B cell (primary cell): ENCODE results near the gene GOLIM4.

Experiments
- CTCF ChIP-seq: fragments of 200-600 bp; IDR thresholded peaks from one replicate; pipeline ENCODE4 v1.8.0; 2022; ENCODE audit warnings: antibody characterized with exemption, mild to moderate bottlenecking
- EZH2 ChIP-seq: IDR thresholded peaks from 2 replicates; pipeline ENCODE4 v1.6.1; 2012; ENCODE audit warnings: borderline replicate concordance, low read depth, mild to moderate bottlenecking, moderate library complexity, low read length; ENCODE audit not compliant: insufficient read depth, poor library complexity, severe bottlenecking

DNA sequence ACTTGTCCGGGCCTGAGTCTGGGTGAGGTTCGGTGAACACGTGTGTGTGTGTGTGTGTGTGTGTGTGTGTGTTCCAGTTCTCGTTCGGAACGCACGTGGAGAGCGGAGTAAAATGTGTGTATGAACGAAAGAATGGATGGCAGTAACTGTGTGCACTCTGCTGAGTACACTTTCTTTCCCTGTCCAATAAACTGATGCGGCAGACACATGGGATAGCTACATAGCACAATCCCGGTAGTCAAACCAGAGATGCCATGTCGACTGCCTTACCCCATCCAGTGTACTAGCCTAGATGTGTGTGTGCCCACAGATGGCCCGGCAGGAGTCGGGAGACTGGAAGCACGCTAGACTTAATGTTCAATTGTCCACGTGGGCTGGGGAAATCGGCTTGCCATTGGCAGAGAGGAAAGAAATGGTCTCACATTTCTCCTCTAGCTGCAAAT is 507 bp upstream of the GOLIM4 start:
- TF ChIP-seq CTCF: no peak
- TF ChIP-seq EZH2: no peak
